HCT116 (cell line): ENCODE results near the gene GPRC5A. TPM values are rescaled to one million over a fixed set of nuclear protein-coding genes. Genes with fewer than 3 reads are reported as not detected.

Experiments used
- ATAC-seq: fragments of 200-7000 bp; cut with Tn5 transposase; 2 replicates; pipeline ENCODE4 v1.9.1; 2020; ENCODE audit warnings: mild to moderate bottlenecking, moderate library complexity
- BruUV-seq: library from RNA; stranded (reverse); fragments of 400-500 nt; replicated peaks from 2 replicates; lab custom pipeline; 2021; lab: Mats Ljungman, UMichigan
- CTCF ChIA-PET: fragments of 300-600 bp; sonication (Branson Sonifier 250); formaldehyde crosslinking; loops from one replicate; lab custom pipeline; 2021; ENCODE audit warnings: antibody characterized with exemption; lab: Charles Lee
- POLR2A ChIA-PET: fragments of 300-600, 350-600 bp; sonication (Branson Sonifier 250); formaldehyde crosslinking; loops from one replicate; lab custom pipeline; 2021; ENCODE audit warnings: antibody characterized with exemption; lab: Charles Lee
- RAD21 ChIA-PET, 2 experiments: fragments of 300-600 bp; sonication (Branson Sonifier 250); formaldehyde crosslinking; loops; one replicate each; lab custom pipeline; 2023; ENCODE audit warnings: low total read pairs in 2 of 2; ENCODE audit not compliant: uncharacterized antibody in 2 of 2, unreplicated experiment in 2 of 2, low non-redundant PET in 1 of 2; lab: Charles Lee
- DNase-seq: peaks from one replicate; pipeline ENCODE4 v3.0.0-alpha.2; 2010; ENCODE audit warnings: low read depth, low spot score
- H2AFZ ChIP-seq: fragments of 200-600 bp; shearing (Covaris generic), sonication (generic); 2 replicates; pipeline ENCODE4 v1.6.1; 2017; ENCODE audit warnings: low read depth, mixed run types, mixed read lengths, antibody characterized with exemption, low read length; ENCODE audit not compliant: poor library complexity, severe bottlenecking
- H3K27ac ChIP-seq: 2 replicates; pipeline ENCODE4 v1.5.1; 2012; ENCODE audit warnings: low read depth, low read length
- H3K27me3 ChIP-seq: fragments of 200-600 bp; sonication (generic); 2 replicates; pipeline ENCODE4 v1.6.1; 2016; ENCODE audit warnings: mixed run types, low read length, mixed read lengths; ENCODE audit not compliant: insufficient read depth
- H3K36me3 ChIP-seq, 2 experiments: fragments of 200-500 bp in 1 of 2; fragments of 200-600 bp in 1 of 2; sonication (Bioruptor generic) in 1 of 2; sonication (generic) in 1 of 2; 2 replicates each; pipeline versions ENCODE4 v1.5.1 to v1.6.1; 2014 to 2016; ENCODE audit warnings: low read length in 2 of 2, inconsistent platforms in 1 of 2, mixed read lengths in 1 of 2, mixed run types in 1 of 2; ENCODE audit not compliant: insufficient read depth in 2 of 2, control insufficient read depth in 1 of 2
- H3K4me1 ChIP-seq, 2 experiments: fragments of 200-600 bp in 1 of 2; sonication (generic) in 1 of 2; 2 replicates each; pipeline versions ENCODE4 v1.5.1 to v1.6.1; 2012 to 2017; ENCODE audit warnings: low read length in 2 of 2, inconsistent platforms in 1 of 2, mild to moderate bottlenecking in 1 of 2, mixed read lengths in 1 of 2, mixed run types in 1 of 2, moderate library complexity in 1 of 2; ENCODE audit not compliant: insufficient read depth in 2 of 2, control insufficient read depth in 1 of 2
- H3K4me2 ChIP-seq: fragments of 200-600 bp; sonication (generic); 2 replicates; pipeline ENCODE4 v1.6.1; 2017; ENCODE audit warnings: mixed run types, low read length, mixed read lengths
- H3K4me3 ChIP-seq, 2 experiments: fragments of 200-600 bp in 1 of 2; sonication (generic) in 1 of 2; replicated peaks in 1 of 2; 2 replicates each; pipeline ENCODE4 v1.5.1; 2011 to 2016; ENCODE audit warnings: low read length in 2 of 2, control low read depth in 1 of 2, low read depth in 1 of 2, mild to moderate bottlenecking in 1 of 2, mixed read lengths in 1 of 2, mixed run types in 1 of 2
- H3K79me2 ChIP-seq: fragments of 200-600 bp; sonication (generic); 2 replicates; pipeline ENCODE4 v1.6.1; 2017; ENCODE audit warnings: mild to moderate bottlenecking, mixed run types, low read length, moderate library complexity, mixed read lengths; ENCODE audit not compliant: insufficient read depth
- H3K9ac ChIP-seq: fragments of 200-600 bp; sonication (generic); 2 replicates; pipeline ENCODE4 v1.6.1; 2016; ENCODE audit warnings: low read length, mixed read lengths
- H3K9me2 ChIP-seq: fragments of 200-600 bp; sonication (generic), shearing (Covaris generic); 2 replicates; pipeline ENCODE4 v1.6.1; 2017; ENCODE audit warnings: mixed run types, mild to moderate bottlenecking, moderate library complexity; ENCODE audit not compliant: insufficient read depth
- H3K9me3 ChIP-seq, 2 experiments: fragments of 200-500 bp in 1 of 2; fragments of 200-600 bp in 1 of 2; sonication (Bioruptor generic) in 1 of 2; sonication (generic) in 1 of 2; 2 replicates each; pipeline ENCODE4 v1.6.1; 2014 to 2017; ENCODE audit warnings: low read length in 2 of 2, mixed read lengths in 2 of 2, inconsistent platforms in 1 of 2, low read depth in 1 of 2, mild to moderate bottlenecking in 1 of 2, mixed run types in 1 of 2, moderate library complexity in 1 of 2; ENCODE audit not compliant: control insufficient read depth in 1 of 2, insufficient read depth in 1 of 2
- H4K20me1 ChIP-seq: fragments of 200-600 bp; sonication (generic), shearing (Covaris generic); 2 replicates; pipeline ENCODE4 v1.6.1; 2017; ENCODE audit warnings: mixed run types, mild to moderate bottlenecking, moderate library complexity; ENCODE audit not compliant: insufficient read depth
- CBX3 ChIP-seq: IDR thresholded peaks from 2 replicates; pipeline ENCODE4 v1.6.1; 2012; ENCODE audit warnings: low read depth
- EGR1 ChIP-seq: IDR thresholded peaks from 2 replicates; pipeline ENCODE4 v1.6.1; 2012; ENCODE audit warnings: low read depth
- EZH2 ChIP-seq: fragments of 200-600 bp; sonication (generic); IDR thresholded peaks from 2 replicates; pipeline ENCODE4 v1.6.1; 2017; ENCODE audit warnings: antibody characterized with exemption, mixed run types
- EZH2phosphoT487 ChIP-seq: fragments of 200-600 bp; IDR thresholded peaks from 2 replicates; pipeline ENCODE4 v1.6.1; 2018; ENCODE audit warnings: antibody characterized with exemption, borderline replicate concordance
- FOSL1 ChIP-seq: IDR thresholded peaks from 2 replicates; pipeline ENCODE4 v1.6.1; 2012; ENCODE audit warnings: low read depth
- JUND ChIP-seq: IDR thresholded peaks from 2 replicates; pipeline ENCODE4 v1.6.1; 2012
- SIN3A ChIP-seq: IDR thresholded peaks from 2 replicates; pipeline ENCODE4 v1.6.1; 2012; ENCODE audit warnings: low read depth
- YY1 ChIP-seq: IDR thresholded peaks from 2 replicates; pipeline ENCODE4 v1.6.1; 2011; ENCODE audit warnings: low read length, low read depth, moderate library complexity, mild to moderate bottlenecking; ENCODE audit not compliant: insufficient replicate concordance; ENCODE audit errors: extremely low read depth
- ZFX ChIP-seq: fragments of 450-650 bp; IDR thresholded peaks from 2 replicates; pipeline ENCODE4 v1.6.1; 2017
- intact Hi-C: fragments of 100-400 bp; cut with micrococcal nuclease; formaldehyde crosslinking; loops from 2 replicates; pipeline ENCODE4 v1.10.0; 2022
- total RNA-seq: library from RNA; stranded (reverse); gene quantifications from one replicate; pipeline ENCODE4 v1.2.1, GENCODE V29; 2021; ENCODE audit not compliant: unreplicated experiment
- TF ChIP-seq, protein P1 (sequence below), 3 experiments: fragments of 200-600 bp in 1 of 3; sonication (generic) in 1 of 3; IDR thresholded peaks in 2 of 3; conservative IDR thresholded peaks in 1 of 3; 2 replicates each; pipeline ENCODE4 v1.5.1; 2012 to 2017; ENCODE audit warnings: low read depth in 2 of 3, low read length in 2 of 3, antibody characterized with exemption in 1 of 3, borderline replicate concordance in 1 of 3, control low read depth in 1 of 3, mild to moderate bottlenecking in 1 of 3, mixed read lengths in 1 of 3, mixed run types in 1 of 3, moderate library complexity in 1 of 3; ENCODE audit not compliant: insufficient read depth in 1 of 3
- TF ChIP-seq, protein P2 (sequence below): IDR thresholded peaks from 2 replicates; pipeline ENCODE4 v1.6.1; 2011; ENCODE audit warnings: mild to moderate bottlenecking, low read length, moderate library complexity; ENCODE audit not compliant: insufficient replicate concordance; ENCODE audit errors: extremely low read depth

Gene GPRC5A
- total RNA-seq, 1 experiment from 2014 or later: 305 TPM

DNA sequence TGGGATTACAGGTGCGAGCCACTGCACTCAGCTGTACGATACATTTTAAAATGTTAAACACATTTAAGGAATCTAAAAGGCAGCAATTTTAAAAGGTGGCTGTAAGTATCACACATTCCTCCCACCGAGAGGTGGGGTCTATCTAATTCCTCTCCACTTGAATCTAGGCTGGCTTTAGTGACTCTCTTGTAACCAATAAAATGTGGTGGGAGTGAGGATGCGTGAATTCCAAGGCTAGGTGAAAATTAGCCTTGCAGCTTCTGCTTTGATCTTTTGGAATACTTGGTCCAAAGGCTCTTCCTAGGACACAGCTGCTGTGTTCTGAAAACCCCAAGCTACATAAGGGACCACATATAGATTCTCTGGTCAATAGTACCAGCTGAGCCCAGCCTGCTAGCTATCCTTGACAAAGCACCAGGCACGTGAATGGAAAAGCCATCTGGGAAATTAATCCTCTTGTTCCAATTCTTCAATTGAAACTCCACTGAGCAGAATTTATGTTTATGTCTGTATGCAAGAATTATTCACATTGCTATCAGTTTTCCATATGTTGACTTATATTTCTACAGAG is 69.4 kb downstream of the GPRC5A start:
- TF ChIP-seq EZH2phosphoT487: no peak
- no peak for TF ChIP-seq FOSL1
- no peak for TF ChIP-seq CBX3
- TF ChIP-seq, protein P1, sequence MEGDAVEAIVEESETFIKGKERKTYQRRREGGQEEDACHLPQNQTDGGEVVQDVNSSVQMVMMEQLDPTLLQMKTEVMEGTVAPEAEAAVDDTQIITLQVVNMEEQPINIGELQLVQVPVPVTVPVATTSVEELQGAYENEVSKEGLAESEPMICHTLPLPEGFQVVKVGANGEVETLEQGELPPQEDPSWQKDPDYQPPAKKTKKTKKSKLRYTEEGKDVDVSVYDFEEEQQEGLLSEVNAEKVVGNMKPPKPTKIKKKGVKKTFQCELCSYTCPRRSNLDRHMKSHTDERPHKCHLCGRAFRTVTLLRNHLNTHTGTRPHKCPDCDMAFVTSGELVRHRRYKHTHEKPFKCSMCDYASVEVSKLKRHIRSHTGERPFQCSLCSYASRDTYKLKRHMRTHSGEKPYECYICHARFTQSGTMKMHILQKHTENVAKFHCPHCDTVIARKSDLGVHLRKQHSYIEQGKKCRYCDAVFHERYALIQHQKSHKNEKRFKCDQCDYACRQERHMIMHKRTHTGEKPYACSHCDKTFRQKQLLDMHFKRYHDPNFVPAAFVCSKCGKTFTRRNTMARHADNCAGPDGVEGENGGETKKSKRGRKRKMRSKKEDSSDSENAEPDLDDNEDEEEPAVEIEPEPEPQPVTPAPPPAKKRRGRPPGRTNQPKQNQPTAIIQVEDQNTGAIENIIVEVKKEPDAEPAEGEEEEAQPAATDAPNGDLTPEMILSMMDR (IDR thresholded peaks at IDR 0.05 in 2 of 3, conservative IDR thresholded peaks at IDR 0.05 in 1 of 3; ENCODE audit: borderline replicate concordance in 1 of 3, insufficient read depth in 1 of 3, low read depth in 2 of 3, low read length in 2 of 3): no peak
- TF ChIP-seq EZH2: no peak
- TF ChIP-seq, protein P2, sequence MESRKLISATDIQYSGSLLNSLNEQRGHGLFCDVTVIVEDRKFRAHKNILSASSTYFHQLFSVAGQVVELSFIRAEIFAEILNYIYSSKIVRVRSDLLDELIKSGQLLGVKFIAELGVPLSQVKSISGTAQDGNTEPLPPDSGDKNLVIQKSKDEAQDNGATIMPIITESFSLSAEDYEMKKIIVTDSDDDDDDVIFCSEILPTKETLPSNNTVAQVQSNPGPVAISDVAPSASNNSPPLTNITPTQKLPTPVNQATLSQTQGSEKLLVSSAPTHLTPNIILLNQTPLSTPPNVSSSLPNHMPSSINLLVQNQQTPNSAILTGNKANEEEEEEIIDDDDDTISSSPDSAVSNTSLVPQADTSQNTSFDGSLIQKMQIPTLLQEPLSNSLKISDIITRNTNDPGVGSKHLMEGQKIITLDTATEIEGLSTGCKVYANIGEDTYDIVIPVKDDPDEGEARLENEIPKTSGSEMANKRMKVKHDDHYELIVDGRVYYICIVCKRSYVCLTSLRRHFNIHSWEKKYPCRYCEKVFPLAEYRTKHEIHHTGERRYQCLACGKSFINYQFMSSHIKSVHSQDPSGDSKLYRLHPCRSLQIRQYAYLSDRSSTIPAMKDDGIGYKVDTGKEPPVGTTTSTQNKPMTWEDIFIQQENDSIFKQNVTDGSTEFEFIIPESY: no peak
- TF ChIP-seq JUND: no peak
- no peak for TF ChIP-seq EGR1
- TF ChIP-seq SIN3A: no peak
- no peak for TF ChIP-seq YY1
- no peak for TF ChIP-seq ZFX
- ChIA-PET POLR2A (no interaction called here), RAD21 (no interaction called here), CTCF (no interaction called here)
- ATAC-seq (no peak), DNase-seq (no peak)
- Histone ChIP-seq H3K4me1 (no peaks in the 10 kb centered on the region), H3K36me3 (no peaks in the 10 kb centered on the region), H4K20me1 (no peaks in the 10 kb centered on the region), H3K27ac (no peak overlapping the region), H3K9me3 (no peaks in the 10 kb centered on the region), H2AFZ (no peak overlapping the region), H3K27me3 (no peaks in the 10 kb centered on the region), H3K4me3 (no peak overlapping the region), H3K4me2 (no peak overlapping the region), H3K9me2 (no peaks in the 10 kb centered on the region), H3K9ac (no peak overlapping the region), H3K79me2 (no peaks in the 10 kb centered on the region)
- intact Hi-C loops: no loop called here
- no TSS peak for BruUV-seq
